Ovary (tissue), 9 donors: ENCODE data around the gene GBX2. TPM values are rescaled to one million over a fixed set of nuclear protein-coding genes. Genes with fewer than 3 reads are reported as not detected.

Experiments used
- DNase-seq, 5 donors: peaks; one replicate each; pipeline ENCODE4 v3.0.0-alpha.2; 2019 to 2020
- H3K27ac ChIP-seq, 2 donors: fragments of 200-600 bp; one replicate each; pipeline versions ENCODE4 v1.5.1 to v1.8.0; 2019 to 2022
- H3K27me3 ChIP-seq: fragments of 200-600 bp; one replicate; pipeline ENCODE4 v1.8.0; 2022
- H3K36me3 ChIP-seq: fragments of 200-600 bp; sonication (generic); one replicate; pipeline ENCODE4 v1.5.1; 2019
- H3K4me1 ChIP-seq: one replicate; pipeline ENCODE4 v1.8.1; 2013; ENCODE audit warnings: mild to moderate bottlenecking, moderate library complexity; ENCODE audit not compliant: insufficient read depth
- H3K4me3 ChIP-seq: fragments of 200-600 bp; sonication (generic); one replicate; pipeline ENCODE4 v1.5.1; 2017
- H3K9me3 ChIP-seq, 2 donors: fragments of 200-600 bp in 1 of 2; sonication (generic) in 1 of 2; one replicate each; pipeline versions ENCODE4 v1.5.1 to v1.8.1; 2013 to 2019; ENCODE audit warnings: mild to moderate bottlenecking in 1 of 2, moderate library complexity in 1 of 2
- CTCF ChIP-seq, 3 donors: fragments of 450-650 bp in 2 of 3; fragments of 200-600 bp in 1 of 3; IDR thresholded peaks; one replicate each; pipeline versions ENCODE4 v1.5.1 to v1.8.0; 2016 to 2022; ENCODE audit warnings: antibody characterized with exemption in 3 of 3, mild to moderate bottlenecking in 1 of 3
- EP300 ChIP-seq: sonication (generic); formaldehyde crosslinking; IDR thresholded peaks from one replicate; pipeline ENCODE4 v1.6.1; 2017; ENCODE audit warnings: antibody characterized with exemption
- POLR2A ChIP-seq: fragments of 450-650 bp; IDR thresholded peaks from one replicate; pipeline ENCODE4 v1.6.1; 2017; ENCODE audit warnings: antibody characterized with exemption, mild to moderate bottlenecking, moderate library complexity
- whole genome bisulfite sequencing, 3 donors: extraction: QIAGEN DNeasy Blood & Tissue Kit in 1 of 3; methylation state at CpG; one replicate each; pipeline versions ENCODE4 v1.1.5 to v1.1.7; 2013 to 2017; 5-methylcytosine and 5-hydroxymethylcytosine counted together
- intact Hi-C, 4 donors: fragments of 100-400 bp; cut with DNase I; formaldehyde crosslinking; loops; one replicate each; pipeline versions ENCODE4 v1.11.0 to v1.15.1; 2022 to 2023
- polyA plus RNA-seq, 2 donors: library from polyadenylated mRNA; stranded (reverse); fragments of 200-250 nt in 1 of 2; fragments of 350-450 nt in 1 of 2; fragmentation: Illumina TruSeq in 1 of 2; extraction: RNeasy Lipid Tissue Mini Kit (QIAGEN cat#74804) in 1 of 2; gene quantifications; one replicate each; pipeline ENCODE4 v1.2.3, GENCODE V29; 2013 to 2014
- total RNA-seq, 7 donors: library from RNA; depleted of rRNA in 2 of 7; stranded (reverse); fragments of >200 nt in 2 of 7; fragmentation: NEBNext Ultra II Directional in 3 of 7; extraction: Animal tissue kit (Norgen Biotek cat#: 25700) in 3 of 7; gene quantifications; one replicate each; pipeline versions ENCODE4 v1.1.0 to v1.2.4, GENCODE V29; 2016 to 2023
- donor health status: DM: no; HTN: no; CAD: no; lungs with moderate emphysema.
- donor health status: DM: no; HTN: no; CAD: no.
- donor health status: Bipolar disorder and iron deficiency.
- donor health status: DM: yes; HTN: yes; CAD: no.
- donor health status: DM: no; HTN: no; CAD: no.
- donor health status: DM: yes; HTN: yes; CAD: no.

The GBX2 gene
- total and polyA plus RNA-seq, 9 donors: not detected

- TF ChIP-seq EP300: no peak
- TF ChIP-seq POLR2A: no peak
- no peak for TF ChIP-seq CTCF (IDR thresholded peaks at IDR 0.05)
- WGBS, 3 donors: 73 to 81% (median 75%) methylated on average over 3 of the region's 3 CpGs
- H3K4me3 ChIP-seq: no peak overlapping the region
- no peaks in the 10 kb centered on the region for H3K9me3 ChIP-seq
- H3K36me3 ChIP-seq: no peaks in the 10 kb centered on the region
- intact Hi-C loops: no loop called here
- H3K27ac ChIP-seq: no peak overlapping the region
- no peak for DNase-seq
- no peaks in the 10 kb centered on the region for H3K27me3 ChIP-seq
- H3K4me1 ChIP-seq: peaks cover 1% of the 10 kb centered on the region
These were observed 46.0 kb downstream of the GBX2 start for GRCh38 chr2:236122236-236122635.

- no peak for DNase-seq
- no peaks in the 10 kb centered on the region for H3K27me3 ChIP-seq
- no peaks in the 10 kb centered on the region for H3K9me3 ChIP-seq
- TF ChIP-seq EP300 (no peak), CTCF (IDR thresholded peaks at IDR 0.05) (no peak), POLR2A (no peak)
- WGBS, 3 donors: 98% methylated on average over 7 of the region's 7 CpGs
- peaks cover 1% of the 10 kb centered on the region for H3K4me1 ChIP-seq
- no peak overlapping the region for H3K4me3 ChIP-seq
- intact Hi-C loops: no loop called here
- H3K36me3 ChIP-seq: no peaks in the 10 kb centered on the region
- H3K27ac ChIP-seq: no peak overlapping the region
These were observed 46.6 kb downstream of the GBX2 start for GRCh38 chr2:236121546-236121945.

- 63 to 77% (median 74%) methylated on average over 5 of the region's 5 CpGs for WGBS, 3 donors
- H3K27ac ChIP-seq: no peak overlapping the region
- TF ChIP-seq CTCF (IDR thresholded peaks at IDR 0.05) (no peak), EP300 (no peak), POLR2A (no peak)
- H3K4me3 ChIP-seq: no peak overlapping the region
- no peaks in the 10 kb centered on the region for H3K9me3 ChIP-seq
- peaks cover 1% of the 10 kb centered on the region for H3K4me1 ChIP-seq
- H3K27me3 ChIP-seq: no peaks in the 10 kb centered on the region
- no peak for DNase-seq
- intact Hi-C loops: no loop called here
- no peaks in the 10 kb centered on the region for H3K36me3 ChIP-seq
These were observed 47.4 kb downstream of the GBX2 start for GRCh38 chr2:236120829-236121228.

GRCh38 chr2:236120141-236120601, 48.0 kb downstream of the GBX2 start:
- intact Hi-C loops: no loop called here
- Histone ChIP-seq H3K36me3 (no peaks in the 10 kb centered on the region), H3K27ac (no peak overlapping the region), H3K9me3 (no peaks in the 10 kb centered on the region), H3K4me3 (no peak overlapping the region), H3K27me3 (no peaks in the 10 kb centered on the region), H3K4me1 (peaks cover 1% of the 10 kb centered on the region)
- DNase-seq: no peak
- WGBS, 3 donors: 85 to 89% (median 89%) methylated on average over 29 of the region's 29 CpGs
- TF ChIP-seq CTCF (IDR thresholded peaks at IDR 0.05): no peak
- TF ChIP-seq POLR2A: no peak
- TF ChIP-seq EP300: no peak
